HL-60 (cell line): Measurements from ENCODE around the gene ELP2.

Experiments
- DNase-seq, 2 experiments: peaks; one replicate each; pipeline ENCODE4 v3.0.0-alpha.2; 2010 to 2020; ENCODE audit warnings: low read depth in 1 of 2, low spot score in 1 of 2
- H3K27ac ChIP-seq: fragments of 250-450 bp; sonication (Bioruptor Pico); replicated peaks from 2 replicates; pipeline ENCODE4 v1.5.1; 2020; ENCODE audit warnings: mild to moderate bottlenecking, moderate library complexity
- H3K27me3 ChIP-seq: fragments of 250-450 bp; sonication (Bioruptor Pico); 2 replicates; pipeline ENCODE4 v1.5.1; 2021; ENCODE audit warnings: mild to moderate bottlenecking, moderate library complexity; ENCODE audit not compliant: insufficient read depth, poor library complexity, severe bottlenecking
- H3K4me3 ChIP-seq: replicated peaks from 2 replicates; pipeline ENCODE4 v1.5.1; 2011; ENCODE audit warnings: mild to moderate bottlenecking, control low read depth, low read length; ENCODE audit not compliant: insufficient read depth
- GABPA ChIP-seq: IDR thresholded peaks from 2 replicates; pipeline ENCODE4 v1.6.1; 2012; ENCODE audit warnings: low read depth
- POLR2AphosphoS5 ChIP-seq: IDR thresholded peaks from 2 replicates; pipeline ENCODE4 v1.6.1; 2012; ENCODE audit warnings: low read depth
- REST ChIP-seq: IDR thresholded peaks from 2 replicates; pipeline ENCODE4 v1.6.1; 2012; ENCODE audit warnings: low read depth; ENCODE audit not compliant: insufficient replicate concordance
- SPI1 ChIP-seq: IDR thresholded peaks from 2 replicates; pipeline ENCODE4 v1.6.1; 2012; ENCODE audit warnings: low read depth, mild to moderate bottlenecking, borderline replicate concordance
- TF ChIP-seq, protein P1 (sequence below): IDR thresholded peaks from one replicate; pipeline ENCODE4 v1.5.1; 2011; ENCODE audit warnings: low read length, control low read depth, inconsistent platforms; ENCODE audit not compliant: insufficient read depth

Gene ELP2

GRCh38 chr18:36155851-36156757, 26.4 kb downstream of the ELP2 start:
- H3K27me3 ChIP-seq = no peaks in the 10 kb centered on the region
- H3K27ac ChIP-seq = no peak overlapping the region
- H3K4me3 ChIP-seq = no peak overlapping the region
- TF ChIP-seq GABPA (no peak), POLR2AphosphoS5 (no peak), SPI1 (no peak), REST (no peak)
- TF ChIP-seq, protein P1, sequence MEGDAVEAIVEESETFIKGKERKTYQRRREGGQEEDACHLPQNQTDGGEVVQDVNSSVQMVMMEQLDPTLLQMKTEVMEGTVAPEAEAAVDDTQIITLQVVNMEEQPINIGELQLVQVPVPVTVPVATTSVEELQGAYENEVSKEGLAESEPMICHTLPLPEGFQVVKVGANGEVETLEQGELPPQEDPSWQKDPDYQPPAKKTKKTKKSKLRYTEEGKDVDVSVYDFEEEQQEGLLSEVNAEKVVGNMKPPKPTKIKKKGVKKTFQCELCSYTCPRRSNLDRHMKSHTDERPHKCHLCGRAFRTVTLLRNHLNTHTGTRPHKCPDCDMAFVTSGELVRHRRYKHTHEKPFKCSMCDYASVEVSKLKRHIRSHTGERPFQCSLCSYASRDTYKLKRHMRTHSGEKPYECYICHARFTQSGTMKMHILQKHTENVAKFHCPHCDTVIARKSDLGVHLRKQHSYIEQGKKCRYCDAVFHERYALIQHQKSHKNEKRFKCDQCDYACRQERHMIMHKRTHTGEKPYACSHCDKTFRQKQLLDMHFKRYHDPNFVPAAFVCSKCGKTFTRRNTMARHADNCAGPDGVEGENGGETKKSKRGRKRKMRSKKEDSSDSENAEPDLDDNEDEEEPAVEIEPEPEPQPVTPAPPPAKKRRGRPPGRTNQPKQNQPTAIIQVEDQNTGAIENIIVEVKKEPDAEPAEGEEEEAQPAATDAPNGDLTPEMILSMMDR = no peak
- no peak for DNase-seq

GRCh38 chr18:36157441-36157840, 27.7 kb downstream of the ELP2 start:
- no peak for DNase-seq
- H3K27ac ChIP-seq = no peak overlapping the region
- TF ChIP-seq, protein P1 = no peak
- TF ChIP-seq REST (no peak), POLR2AphosphoS5 (no peak), SPI1 (no peak), GABPA (no peak)
- no peak overlapping the region for H3K4me3 ChIP-seq
- H3K27me3 ChIP-seq = no peaks in the 10 kb centered on the region

DNA sequence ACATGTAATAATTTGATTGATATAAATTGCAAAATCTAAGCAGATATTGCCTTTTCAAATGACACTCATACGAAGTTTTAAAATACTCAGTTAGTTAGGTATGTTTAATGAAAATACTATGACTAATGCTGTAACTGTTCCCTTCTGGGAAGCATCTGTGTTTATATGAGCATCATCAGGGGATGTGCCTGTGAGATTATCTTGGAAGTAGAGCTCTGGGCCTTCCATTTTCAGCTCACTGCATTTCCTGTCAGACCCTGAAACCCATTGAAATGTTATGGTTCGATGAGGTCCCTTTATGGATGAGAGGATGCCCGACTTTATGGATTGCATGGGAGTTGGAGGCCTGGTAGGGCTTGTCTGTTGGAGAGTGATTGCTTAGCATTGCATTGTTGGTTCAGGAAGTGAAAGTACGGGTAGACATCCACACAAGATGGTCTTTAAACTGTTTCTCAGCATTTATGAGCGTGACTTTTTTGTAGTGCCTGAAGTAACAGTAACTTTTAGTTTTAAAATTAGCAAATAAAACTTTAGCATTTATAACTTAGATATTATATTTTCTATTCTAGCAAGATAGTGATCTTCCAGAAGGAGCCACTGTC, 28.7 kb downstream of the ELP2 start:
- no peak for DNase-seq
- TF ChIP-seq GABPA (no peak), POLR2AphosphoS5 (no peak), REST (no peak), SPI1 (no peak)
- TF ChIP-seq, protein P1 = no peak
- no peak overlapping the region for H3K4me3 ChIP-seq
- H3K27ac ChIP-seq = no peak overlapping the region
- H3K27me3 ChIP-seq = no peaks in the 10 kb centered on the region
